ENCODE results near the gene SMAD1.

SMAD1 gene

DNA sequence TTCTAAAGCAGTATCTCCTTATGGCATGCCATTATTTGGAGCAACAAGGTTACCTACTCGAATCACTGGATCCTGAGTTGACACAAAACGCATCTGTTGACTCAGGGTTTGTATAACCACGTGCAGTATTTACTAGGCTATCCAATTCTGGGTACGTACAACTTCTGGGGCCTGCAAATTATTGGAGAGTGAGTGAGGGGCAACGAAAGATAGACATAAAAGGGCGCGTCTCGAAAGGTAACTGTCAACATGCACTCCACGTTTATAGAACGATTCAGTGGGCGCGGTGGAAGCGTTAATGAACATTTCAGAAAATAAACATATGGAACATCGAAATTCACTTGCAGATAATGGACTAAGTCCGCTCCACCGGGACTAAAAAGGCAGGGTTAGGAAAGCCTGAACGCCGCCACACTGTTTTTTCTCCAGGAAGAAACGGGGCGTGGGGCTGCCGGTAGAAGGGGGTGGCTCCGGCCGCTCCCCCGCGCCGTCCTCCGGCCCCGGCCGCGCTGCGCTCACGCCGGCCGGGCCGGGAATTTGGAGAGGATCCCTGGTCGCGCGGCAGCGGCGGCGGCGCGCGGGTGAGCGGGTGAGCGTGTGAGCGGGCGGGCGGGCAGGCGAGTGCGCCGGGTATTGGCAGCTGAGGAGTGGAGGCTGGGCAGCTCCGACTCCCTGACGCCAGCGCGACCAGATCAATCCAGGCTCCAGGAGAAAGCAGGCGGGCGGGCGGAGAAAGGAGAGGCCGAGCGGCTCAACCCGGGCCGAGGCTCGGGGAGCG lies at the start of gene SMAD1:
SMAD1 (plus strand) TSS at position 690 of the 778 bp plus-strand sequence. CDS start 32,761 bp downstream, outside the sequence.
- peak; percentile 78 for DNase-seq (ENCODE audit: low read depth)

GRCh38 chr4:145433684-145434083 lies 48.0 kb upstream of the SMAD1 start:
- DNase-seq (ENCODE audit: low read depth), result no peak

DNA sequence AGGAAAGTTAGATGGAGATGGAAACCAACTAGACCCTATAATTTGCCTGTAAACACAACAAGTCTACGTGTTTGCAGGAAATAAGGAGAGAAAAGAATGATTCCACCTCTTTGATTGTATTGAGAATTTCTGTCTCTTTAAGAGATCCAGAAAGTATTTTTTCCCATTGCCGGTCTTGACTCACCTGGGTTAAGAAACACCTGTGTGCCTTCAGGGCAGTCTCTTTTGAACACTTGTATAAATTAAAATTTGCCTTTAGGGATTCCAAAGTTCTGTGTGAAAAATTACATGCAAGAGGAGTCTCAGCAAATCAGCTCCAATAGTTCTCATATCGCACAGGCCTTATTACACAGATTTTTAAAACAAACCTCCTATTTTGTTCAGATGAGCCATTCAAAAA lies 46.0 kb upstream of the SMAD1 start:
- DNase-seq (ENCODE audit: low read depth), result no peak

DNA sequence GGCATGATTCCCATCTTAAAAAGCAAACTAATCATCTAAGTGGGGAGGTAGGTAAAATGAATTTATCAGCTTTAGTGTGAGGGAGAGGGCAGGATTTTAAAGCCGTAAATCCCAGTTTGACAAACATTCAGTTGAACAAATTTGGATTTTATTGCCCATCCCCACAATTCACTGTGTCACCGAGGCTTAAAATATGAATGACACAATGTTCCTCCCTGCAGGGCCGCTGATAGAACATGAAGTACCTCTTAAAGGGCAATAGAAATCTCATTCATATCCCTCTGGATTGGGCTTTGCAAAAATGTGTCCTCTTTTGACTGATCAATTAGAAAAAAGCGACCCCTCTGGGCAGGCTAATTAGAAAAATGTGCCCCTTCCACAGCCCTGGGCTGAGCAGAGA lies 45.5 kb upstream of the SMAD1 start:
- DNase-seq (ENCODE audit: low read depth), result no peak

DNA sequence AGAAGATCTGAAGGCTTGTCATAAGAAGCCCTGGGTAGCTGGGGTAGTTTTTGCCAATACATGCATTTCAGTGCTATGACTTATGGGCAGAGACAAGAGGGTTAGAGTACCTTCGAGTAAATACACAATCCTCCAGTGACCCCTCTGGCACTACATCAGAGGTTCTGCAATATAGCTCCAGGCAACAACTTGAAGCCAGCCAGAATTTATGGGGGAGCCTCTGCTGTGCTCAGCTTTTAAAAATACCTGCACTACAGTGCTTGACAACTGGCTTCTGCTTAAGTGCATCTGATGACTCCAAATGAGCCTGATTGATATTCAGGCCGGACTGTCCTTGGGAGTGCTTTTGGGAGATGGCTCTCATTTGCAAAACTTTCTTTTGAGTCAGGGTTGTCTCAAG lies 44.9 kb upstream of the SMAD1 start:
- no peak for DNase-seq (ENCODE audit: low read depth)

DNA sequence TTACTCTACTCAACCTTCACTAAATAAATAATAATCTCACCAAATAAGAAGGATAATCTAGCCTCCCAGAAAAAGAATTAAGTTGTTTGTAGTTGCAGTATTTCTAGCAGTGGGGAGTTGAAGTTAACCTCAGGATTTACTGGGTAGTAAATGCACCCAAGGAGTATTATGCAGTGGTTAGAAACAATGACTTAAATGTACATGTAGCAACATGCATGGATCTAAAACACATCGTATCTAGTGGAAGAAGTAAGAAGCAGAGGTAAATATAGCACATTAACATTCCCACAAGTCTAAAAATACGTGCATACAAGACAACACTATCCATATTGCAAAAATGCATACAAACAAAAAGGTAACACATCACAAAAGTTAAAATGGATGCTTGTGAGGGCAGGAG lies 44.2 kb upstream of the SMAD1 start:
- DNase-seq (ENCODE audit: low read depth), result no peak

- no peak for DNase-seq (ENCODE audit: low read depth)
These were observed 43.4 kb upstream of the SMAD1 start for GRCh38 chr4:145438298-145438697.

DNA sequence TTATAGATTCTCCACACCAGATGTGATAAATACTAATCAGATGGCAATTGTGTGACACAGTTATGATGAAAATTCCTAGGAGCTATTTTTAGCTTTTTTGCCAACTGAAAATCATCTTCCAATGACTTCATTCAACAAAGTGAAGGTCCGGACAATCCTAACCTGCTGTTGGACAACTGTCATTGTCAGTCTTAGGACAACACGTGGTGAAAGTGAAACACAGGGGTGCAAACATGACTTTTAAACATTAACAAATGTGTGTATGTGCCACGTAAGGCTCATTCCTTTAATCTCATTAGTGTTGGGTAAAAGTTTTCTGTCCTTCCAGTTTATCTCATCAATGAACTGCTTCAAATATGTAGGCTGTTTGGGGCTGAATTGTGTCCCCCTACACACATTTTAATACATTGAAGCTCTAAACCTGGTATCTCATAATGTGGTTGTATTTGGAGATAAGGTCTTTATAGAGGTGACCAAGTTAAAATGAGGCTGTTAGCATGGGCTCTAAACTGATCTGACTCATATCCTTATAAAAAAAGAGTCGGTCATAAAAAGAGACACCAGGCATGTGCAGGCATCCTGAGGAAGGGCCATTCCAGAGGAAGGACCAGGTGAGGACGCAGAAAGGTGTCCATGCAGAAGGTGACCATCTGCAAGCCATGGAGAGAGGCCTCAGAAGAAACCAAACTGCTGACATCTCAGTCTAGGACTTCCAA lies 41.2 kb upstream of the SMAD1 start:
- DNase-seq (ENCODE audit: low read depth), result no peak

GRCh38 chr4:145446184-145446583 lies 35.5 kb upstream of the SMAD1 start:
- DNase-seq (ENCODE audit: low read depth), result no peak

- DNase-seq (ENCODE audit: low read depth), result no peak
These were observed 29.8 kb upstream of the SMAD1 start for GRCh38 chr4:145451895-145452294.

DNA sequence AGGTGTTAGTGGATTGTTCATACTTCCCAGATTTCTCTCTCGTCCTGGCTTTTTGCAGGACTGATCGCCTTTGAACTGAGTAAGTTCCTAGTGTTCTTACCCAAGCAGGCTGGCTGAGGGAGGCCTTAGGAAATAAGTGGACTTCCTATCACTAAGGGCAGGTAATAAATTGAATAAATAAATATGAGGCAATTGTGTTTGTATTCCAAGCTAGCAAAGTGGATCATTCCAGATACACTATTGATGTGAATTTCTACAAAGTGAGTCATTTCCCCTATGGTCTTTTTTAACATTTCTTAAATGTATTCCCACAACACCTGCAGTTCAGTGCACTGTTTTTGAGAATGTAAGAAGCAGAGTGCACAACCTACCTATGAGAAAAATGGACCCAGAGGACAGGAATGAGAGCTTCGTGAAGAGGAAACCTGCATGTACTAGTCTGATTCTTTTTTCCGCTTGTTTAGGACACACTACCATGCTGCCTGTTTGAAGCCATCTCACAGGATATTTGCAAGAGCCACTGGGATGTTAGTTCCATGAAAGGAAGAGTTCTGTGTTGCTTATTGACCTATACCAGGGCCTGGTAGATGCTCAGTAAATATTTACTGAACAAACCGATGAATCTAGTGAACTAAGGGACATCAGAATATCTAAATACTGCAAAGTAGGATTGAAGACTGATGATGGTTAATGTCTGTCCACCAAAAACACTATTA lies 29.0 kb upstream of the SMAD1 start:
- no peak for DNase-seq (ENCODE audit: low read depth)

DNA sequence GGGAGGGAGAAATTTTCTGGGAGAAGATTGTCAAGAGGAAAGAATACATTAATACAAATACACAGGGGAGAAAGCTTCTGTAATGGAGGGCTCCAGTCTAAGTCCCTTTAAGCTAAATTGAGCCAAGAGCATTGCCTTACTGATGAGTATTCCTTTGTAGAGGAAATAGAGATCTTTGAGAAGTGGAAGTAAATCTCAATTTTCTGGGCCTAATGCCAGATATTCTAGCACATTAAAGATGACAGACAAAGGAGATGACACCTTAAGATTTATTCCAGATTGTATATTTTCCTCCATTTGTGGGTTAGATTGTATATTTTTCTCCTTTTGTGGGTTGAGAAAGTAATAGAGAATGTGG lies 28.5 kb upstream of the SMAD1 start:
- no peak for DNase-seq (ENCODE audit: low read depth)

- DNase-seq (ENCODE audit: low read depth), result no peak
These were observed 8.4 kb upstream of the SMAD1 start for GRCh38 chr4:145473203-145473602.

DNA sequence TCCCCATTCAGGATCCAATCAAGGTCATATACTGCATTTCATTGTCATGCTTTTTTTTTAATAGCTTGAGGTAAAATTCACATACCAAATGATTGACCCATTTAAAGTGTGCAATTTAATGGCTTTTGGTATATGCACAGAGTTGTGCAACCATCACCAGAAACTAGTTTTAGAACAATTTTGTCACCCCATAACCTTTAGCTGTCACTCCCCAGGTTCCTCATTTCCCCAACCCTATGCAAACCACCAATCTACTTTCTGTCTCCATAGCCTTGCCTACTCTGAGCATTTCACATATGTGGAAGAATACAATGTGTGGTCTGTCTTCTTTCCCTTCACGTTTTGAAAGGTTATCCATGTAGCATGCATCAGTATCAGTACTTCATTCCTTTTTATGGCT lies 1.4 kb upstream of the SMAD1 start:
- no peak for DNase-seq (ENCODE audit: low read depth)

DNA sequence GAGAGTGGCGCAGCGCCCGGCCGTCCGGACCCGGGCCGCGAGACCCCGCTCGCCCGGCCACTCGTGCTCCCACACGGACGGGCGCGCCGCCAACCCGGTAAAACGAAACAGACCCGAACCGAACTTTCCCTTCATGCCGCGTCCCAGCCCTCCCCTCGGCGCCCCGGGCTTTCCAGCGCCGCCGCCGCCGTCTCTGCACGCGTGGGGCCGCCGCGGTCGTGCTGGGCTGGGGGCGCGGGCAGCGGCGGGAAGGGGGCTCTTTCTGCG lies 222 bp downstream of the SMAD1 start:
- no peak for DNase-seq (ENCODE audit: low read depth)

GRCh38 chr4:145482209-145483037 lies 770 bp downstream of the SMAD1 start:
- DNase-seq (ENCODE audit: low read depth), result peak; percentile 73

DNA sequence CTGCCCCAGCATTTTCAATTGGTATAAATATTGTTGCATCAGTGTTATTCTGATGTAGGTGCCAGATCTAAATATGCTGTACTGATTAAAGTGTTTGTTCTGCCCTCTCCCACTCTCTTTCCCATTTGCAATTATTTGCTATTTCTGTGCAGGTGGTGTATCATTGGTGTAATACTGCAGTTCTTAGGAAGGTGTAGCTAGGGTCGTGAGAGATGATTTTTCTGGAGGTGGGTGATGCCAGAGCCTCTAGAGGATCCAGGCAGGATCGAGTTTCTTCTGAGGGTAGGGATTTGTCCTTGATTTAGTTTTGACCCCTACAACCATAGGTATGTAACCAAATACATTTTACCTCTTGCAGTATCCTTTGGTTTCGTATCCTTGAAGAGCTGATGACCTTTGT lies 1.9 kb downstream of the SMAD1 start:
- DNase-seq (ENCODE audit: low read depth), result no peak

DNA sequence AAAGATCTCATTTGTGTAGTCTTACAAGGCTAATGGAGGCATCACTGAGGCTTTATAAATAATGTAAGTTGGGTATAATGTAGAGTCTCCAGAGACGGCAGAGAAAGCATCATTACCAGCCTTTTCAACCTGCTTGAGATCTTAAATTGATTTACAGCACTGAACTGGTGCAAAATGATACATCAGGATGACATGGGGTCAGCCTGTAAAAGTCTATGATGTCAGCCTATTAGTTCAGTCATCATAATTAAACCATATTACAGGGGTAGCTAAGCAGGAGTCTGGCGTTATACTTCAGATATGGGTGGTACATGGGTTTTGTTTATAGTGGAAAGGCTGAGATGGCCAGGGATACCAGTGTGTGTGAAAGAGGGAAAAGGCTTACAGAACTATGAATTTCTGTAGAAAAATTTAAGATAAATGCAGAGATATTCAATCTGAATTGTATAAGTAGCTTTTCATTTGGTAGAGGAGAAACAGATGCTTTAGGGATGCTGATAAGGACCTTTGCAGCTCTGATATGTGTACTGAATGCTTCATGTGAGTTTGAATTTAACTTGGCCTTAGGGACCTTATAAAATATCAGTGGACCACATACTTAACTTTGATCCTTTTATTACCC lies 2.7 kb downstream of the SMAD1 start:
- DNase-seq (ENCODE audit: low read depth), result no peak

DNA sequence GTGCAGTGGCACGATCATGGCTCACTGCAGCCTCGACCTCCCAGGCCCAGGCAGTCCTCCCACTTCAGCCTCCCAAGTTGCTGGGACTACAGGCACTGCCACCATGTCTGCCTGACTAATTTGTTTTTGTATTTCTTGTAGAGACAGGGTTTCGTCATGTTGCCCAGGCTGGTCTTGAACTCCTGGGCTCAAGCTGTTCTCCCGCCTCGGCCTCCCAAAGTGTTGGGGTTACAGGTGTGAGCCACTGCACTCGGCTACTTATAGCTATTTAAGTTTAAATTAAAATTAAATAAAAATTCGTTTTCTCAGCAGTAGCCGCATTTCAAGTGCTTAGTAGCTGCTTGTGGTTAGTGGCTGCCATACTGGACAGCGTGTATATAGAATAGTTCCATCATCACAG lies 3.5 kb downstream of the SMAD1 start:
- no peak for DNase-seq (ENCODE audit: low read depth)

DNA sequence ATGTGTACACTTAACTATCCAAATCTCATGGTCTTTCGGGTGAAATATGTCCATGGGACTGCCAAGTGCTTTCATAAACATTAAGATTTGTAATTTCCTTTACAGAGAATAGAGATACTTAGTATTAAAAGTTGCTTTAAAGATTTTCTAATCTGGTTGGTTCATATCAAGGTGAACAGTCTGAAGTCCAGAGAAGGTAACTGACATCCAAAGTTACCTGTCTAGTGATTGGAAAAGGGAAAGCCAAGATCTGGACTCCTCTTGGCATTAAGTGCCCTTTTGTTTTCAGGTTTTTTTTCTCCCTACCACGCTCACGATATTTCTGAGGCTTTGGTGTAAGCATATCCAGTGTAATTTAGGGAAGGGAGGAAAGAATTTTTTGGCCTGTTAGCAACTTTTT lies 5.0 kb downstream of the SMAD1 start:
- DNase-seq (ENCODE audit: low read depth), result no peak

GRCh38 chr4:145487631-145488030 lies 6.0 kb downstream of the SMAD1 start:
- DNase-seq (ENCODE audit: low read depth), result no peak

DNA sequence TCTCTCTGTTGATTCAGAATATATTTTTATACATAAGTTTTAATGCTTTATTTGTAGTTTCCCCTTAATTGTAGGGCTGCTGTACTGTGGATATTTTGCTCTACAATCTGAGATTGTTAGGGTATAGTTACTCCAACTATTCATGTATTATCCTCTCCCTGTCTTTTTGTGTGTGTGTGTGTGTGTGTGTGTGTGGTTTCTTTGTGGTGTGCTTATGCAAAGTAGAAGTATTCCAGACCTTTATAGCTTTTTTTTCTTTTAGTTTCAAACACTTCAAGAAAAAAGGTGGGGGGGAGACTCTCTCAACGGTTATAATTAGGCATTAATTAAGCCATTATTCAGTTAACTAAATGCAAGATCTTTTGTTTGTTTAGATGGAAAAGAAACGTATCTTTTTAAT lies 6.7 kb downstream of the SMAD1 start:
- no peak for DNase-seq (ENCODE audit: low read depth)
